ENCODE measurements around the gene ACAD8. TPM values are rescaled to one million over a fixed set of nuclear protein-coding genes. Genes with fewer than 3 reads are reported as not detected.

The ACAD8 gene
- total RNA-seq, 1 donor from 2014 or later, result 48.0 TPM

GRCh38 chr11:134291196-134291595 lies 37.8 kb downstream of the ACAD8 start:
- no peak for DNase-seq
- Mint-ChIP-seq H3K27ac (ENCODE audit: unreplicated experiment) (no peak overlapping the region), H3K9me3 (ENCODE audit: unreplicated experiment) (peaks cover 1% of the 10 kb centered on the region), H3K4me1 (ENCODE audit: low read depth, unreplicated experiment) (peaks cover 5% of the 10 kb centered on the region), H3K4me3 (ENCODE audit: unreplicated experiment) (no peak overlapping the region), H3K27me3 (ENCODE audit: unreplicated experiment) (peaks cover 5% of the 10 kb centered on the region), H3K36me3 (ENCODE audit: unreplicated experiment) (no peaks in the 10 kb centered on the region)
- no peak for TF ChIP-seq CTCF (IDR thresholded peaks at IDR 0.05; ENCODE audit: partially characterized antibody, unreplicated experiment)

GRCh38 chr11:134292661-134293060 lies 39.3 kb downstream of the ACAD8 start:
- DNase-seq, result no peak
- no peak for TF ChIP-seq CTCF (IDR thresholded peaks at IDR 0.05; ENCODE audit: partially characterized antibody, unreplicated experiment)
- no peaks in the 10 kb centered on the region for H3K36me3 Mint-ChIP-seq (ENCODE audit: unreplicated experiment)
- H3K27ac Mint-ChIP-seq (ENCODE audit: unreplicated experiment), result no peak overlapping the region
- peaks cover 1% of the 10 kb centered on the region for H3K9me3 Mint-ChIP-seq (ENCODE audit: unreplicated experiment)
- H3K4me3 Mint-ChIP-seq (ENCODE audit: unreplicated experiment), result no peak overlapping the region
- peaks cover 5% of the 10 kb centered on the region for H3K27me3 Mint-ChIP-seq (ENCODE audit: unreplicated experiment)
- H3K4me1 Mint-ChIP-seq (ENCODE audit: low read depth, unreplicated experiment), result peaks cover 5% of the 10 kb centered on the region

GRCh38 chr11:134293119-134294113 lies 40.0 kb downstream of the ACAD8 start:
- H3K4me3 Mint-ChIP-seq (ENCODE audit: unreplicated experiment), result no peak overlapping the region
- no peak for DNase-seq
- H3K9me3 Mint-ChIP-seq (ENCODE audit: unreplicated experiment), result no peaks in the 10 kb centered on the region
- no peak for TF ChIP-seq CTCF (IDR thresholded peaks at IDR 0.05; ENCODE audit: partially characterized antibody, unreplicated experiment)
- H3K4me1 Mint-ChIP-seq (ENCODE audit: low read depth, unreplicated experiment), result peaks cover 5% of the 10 kb centered on the region
- H3K36me3 Mint-ChIP-seq (ENCODE audit: unreplicated experiment), result no peaks in the 10 kb centered on the region
- peaks cover 5% of the 10 kb centered on the region for H3K27me3 Mint-ChIP-seq (ENCODE audit: unreplicated experiment)
- no peak overlapping the region for H3K27ac Mint-ChIP-seq (ENCODE audit: unreplicated experiment)

GRCh38 chr11:134294664-134295063 lies 41.3 kb downstream of the ACAD8 start:
- Mint-ChIP-seq H3K27me3 (ENCODE audit: unreplicated experiment) (peaks cover 6% of the 10 kb centered on the region), H3K4me1 (ENCODE audit: low read depth, unreplicated experiment) (peaks cover 3% of the 10 kb centered on the region), H3K9me3 (ENCODE audit: unreplicated experiment) (no peaks in the 10 kb centered on the region), H3K36me3 (ENCODE audit: unreplicated experiment) (peaks cover 6% of the 10 kb centered on the region), H3K27ac (ENCODE audit: unreplicated experiment) (no peak overlapping the region), H3K4me3 (ENCODE audit: unreplicated experiment) (no peak overlapping the region)
- no peak for TF ChIP-seq CTCF (IDR thresholded peaks at IDR 0.05; ENCODE audit: partially characterized antibody, unreplicated experiment)
- DNase-seq, result no peak

- no peak for TF ChIP-seq CTCF (IDR thresholded peaks at IDR 0.05; ENCODE audit: partially characterized antibody, unreplicated experiment)
- H3K4me1 Mint-ChIP-seq (ENCODE audit: low read depth, unreplicated experiment), result peaks cover 6% of the 10 kb centered on the region
- no peak overlapping the region for H3K4me3 Mint-ChIP-seq (ENCODE audit: unreplicated experiment)
- no peaks in the 10 kb centered on the region for H3K9me3 Mint-ChIP-seq (ENCODE audit: unreplicated experiment)
- H3K27ac Mint-ChIP-seq (ENCODE audit: unreplicated experiment), result no peak overlapping the region
- no peaks in the 10 kb centered on the region for H3K36me3 Mint-ChIP-seq (ENCODE audit: unreplicated experiment)
- H3K27me3 Mint-ChIP-seq (ENCODE audit: unreplicated experiment), result no peaks in the 10 kb centered on the region
- no peak for DNase-seq
These were observed 58.9 kb downstream of the ACAD8 start for GRCh38 chr11:134312223-134312622.

Data from glutamatergic neuron (in vitro differentiated cells).